Inflammatory macrophage treated with lipopolysaccharide for 1 hour (primary cell): ENCODE results near the gene JAZF1.

ENCODE experiments used
- DNase-seq, 2 donors: peaks; one replicate each; pipeline ENCODE4 v3.0.0-alpha.2; 2020 to 2022

The JAZF1 gene

GRCh38 chr7:28165261-28165660 lies 15.3 kb downstream of the JAZF1 start:
- no peak for DNase-seq

- no peak for DNase-seq
Observed at GRCh38 chr7:28163949-28164348, 16.6 kb downstream of the JAZF1 start.

DNA sequence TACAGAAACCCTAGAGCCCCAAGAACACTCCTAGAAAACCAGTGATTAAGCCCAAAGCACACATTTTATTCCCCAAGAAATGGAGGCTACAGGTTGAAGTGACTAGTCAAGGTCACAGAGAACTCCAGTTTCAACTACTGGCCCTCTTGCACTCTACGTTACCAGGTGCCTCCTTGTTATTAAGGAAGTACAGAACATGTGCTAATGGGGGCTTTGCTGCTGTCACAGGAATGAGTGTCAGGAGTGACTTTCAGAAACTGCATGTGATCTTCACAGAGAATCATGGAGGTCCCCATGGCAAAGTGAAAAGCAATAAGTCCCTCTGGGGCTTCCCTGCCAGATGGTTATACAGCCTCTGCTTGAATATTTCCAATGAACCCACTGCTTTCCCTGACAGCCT lies 19.3 kb downstream of the JAZF1 start:
- no peak for DNase-seq

- no peak for DNase-seq
Observed at GRCh38 chr7:28160551-28160991, 20.0 kb downstream of the JAZF1 start.

GRCh38 chr7:28157831-28158416 lies 22.7 kb downstream of the JAZF1 start:
- no peak for DNase-seq

DNA sequence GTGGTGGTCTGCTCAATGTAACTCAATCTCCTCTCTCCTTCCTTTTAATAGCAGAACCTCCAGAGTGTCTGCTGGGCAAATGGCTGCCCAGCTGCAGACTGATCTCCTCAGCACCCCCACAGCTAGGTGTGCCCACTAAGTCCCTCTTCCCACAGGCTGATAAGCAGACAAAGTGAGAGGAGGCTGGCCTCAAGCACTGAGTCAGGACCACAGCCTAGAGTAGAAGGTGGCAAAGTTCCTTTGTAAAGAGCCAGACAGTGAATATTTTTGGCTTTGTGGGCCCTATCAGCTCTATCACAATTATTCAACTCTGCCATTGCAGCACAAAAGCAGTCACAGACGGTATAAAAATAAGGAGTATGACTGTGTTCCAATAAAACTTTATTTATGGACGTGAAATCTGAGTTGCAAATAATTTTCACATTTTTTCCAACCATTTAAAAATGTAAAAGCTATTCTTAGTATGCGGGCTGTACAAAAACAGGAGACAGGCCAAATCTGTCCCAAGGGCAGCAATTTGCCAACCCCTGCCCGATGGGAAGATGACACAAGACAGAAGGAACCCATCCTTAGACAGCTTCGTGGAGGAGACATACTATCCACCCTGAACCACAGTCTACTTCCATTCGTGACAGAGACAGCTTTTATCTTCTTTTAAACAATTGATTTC lies 23.4 kb downstream of the JAZF1 start:
- DNase-seq = no peak

- no peak for DNase-seq
Observed at GRCh38 chr7:28156401-28156800, 24.2 kb downstream of the JAZF1 start.

GRCh38 chr7:28155964-28156363 lies 24.6 kb downstream of the JAZF1 start:
- DNase-seq = no peak

DNA sequence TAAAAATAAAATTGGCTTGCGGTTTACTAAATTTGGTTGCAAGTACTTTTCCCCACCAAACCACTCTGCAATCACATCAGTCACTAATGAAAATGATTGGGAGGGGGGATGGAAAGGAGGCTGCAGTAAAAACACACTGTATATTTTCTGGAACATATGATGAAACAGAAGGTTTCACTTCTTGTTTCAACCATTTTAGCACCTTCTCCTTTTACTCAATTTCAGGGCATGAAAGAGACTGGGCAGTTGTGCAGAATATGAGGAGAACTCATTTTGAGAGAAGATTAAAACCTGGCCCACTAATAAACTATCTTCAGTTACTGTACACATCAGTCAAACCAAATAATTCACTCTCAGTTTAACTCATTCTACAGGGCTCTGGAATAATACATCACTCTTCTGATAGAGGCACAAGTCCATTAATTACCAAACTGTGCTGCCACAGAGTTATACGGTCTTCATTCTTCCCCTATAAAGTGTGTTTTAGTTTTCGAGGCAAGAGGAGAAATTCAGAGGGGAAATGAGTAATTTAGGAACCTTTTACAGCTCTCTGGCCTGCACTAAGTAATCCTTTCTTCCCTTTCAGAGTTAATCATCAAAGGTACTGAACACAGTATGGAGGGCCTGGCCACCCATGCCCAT lies 25.5 kb downstream of the JAZF1 start:
- DNase-seq = peak; percentile 74 to 81

- no peak for DNase-seq
Observed at GRCh38 chr7:28152594-28152993, 28.0 kb downstream of the JAZF1 start.

GRCh38 chr7:28151965-28152364 lies 28.6 kb downstream of the JAZF1 start:
- peak; percentile 59 to 62 for DNase-seq

DNA sequence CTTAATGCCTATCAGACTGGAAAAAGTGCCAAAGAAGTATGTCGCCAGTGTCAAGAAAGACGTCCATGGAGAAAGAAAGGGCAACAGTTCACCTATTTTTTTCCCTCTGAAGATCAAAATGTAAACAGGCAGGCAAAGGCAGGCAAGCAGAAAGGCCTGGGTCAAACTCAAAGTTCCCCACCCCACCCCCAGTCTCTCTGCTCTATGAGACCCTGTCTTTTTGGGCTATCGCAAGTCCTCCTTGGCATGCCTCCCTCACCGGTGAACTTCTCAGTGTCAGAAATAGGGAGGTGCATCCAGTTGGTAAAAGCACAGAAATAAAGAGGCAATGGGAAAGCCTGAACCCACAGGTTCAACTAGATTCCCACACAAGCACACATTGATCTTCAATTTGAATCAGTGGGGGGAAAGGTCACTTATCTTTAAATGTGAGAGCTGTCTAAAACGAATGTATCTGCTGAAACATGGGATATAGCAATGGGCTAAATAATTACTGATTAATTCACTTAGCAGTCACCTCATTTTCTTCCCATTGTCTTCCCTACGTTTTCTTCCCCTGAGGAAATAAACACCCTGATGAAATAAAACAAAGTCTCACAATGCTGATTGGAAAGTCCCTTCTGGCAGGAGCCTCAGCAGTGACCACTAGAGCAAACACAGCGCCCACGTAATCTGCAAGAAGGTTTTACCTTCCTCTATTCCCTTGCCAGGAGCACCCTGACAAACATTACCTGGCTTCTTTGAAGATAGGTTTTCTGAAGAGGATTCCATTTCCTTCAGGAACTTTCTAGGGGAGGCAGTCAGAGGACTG lies 31.1 kb downstream of the JAZF1 start:
- peak in 1 of 2 donors; percentile 56 for DNase-seq

DNA sequence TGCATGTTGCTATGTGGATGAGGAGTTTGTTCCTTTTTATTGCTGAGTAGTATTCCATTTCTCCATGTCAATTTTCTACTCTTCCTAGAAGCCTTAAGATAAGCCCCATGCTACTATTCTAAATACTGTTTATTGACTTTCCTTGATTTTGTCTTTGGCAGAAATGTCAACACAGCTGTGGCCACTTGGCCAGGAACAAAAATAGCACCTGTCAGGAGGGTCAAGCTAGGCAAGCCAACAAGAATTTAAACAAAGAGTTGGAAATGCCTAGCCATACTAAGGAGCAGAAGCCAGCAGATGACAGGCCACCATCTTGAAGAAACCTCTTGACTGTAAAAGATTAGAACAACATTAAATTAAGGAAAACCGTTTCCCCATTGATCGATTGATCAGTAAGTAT lies 34.7 kb downstream of the JAZF1 start:
- DNase-seq = no peak

DNA sequence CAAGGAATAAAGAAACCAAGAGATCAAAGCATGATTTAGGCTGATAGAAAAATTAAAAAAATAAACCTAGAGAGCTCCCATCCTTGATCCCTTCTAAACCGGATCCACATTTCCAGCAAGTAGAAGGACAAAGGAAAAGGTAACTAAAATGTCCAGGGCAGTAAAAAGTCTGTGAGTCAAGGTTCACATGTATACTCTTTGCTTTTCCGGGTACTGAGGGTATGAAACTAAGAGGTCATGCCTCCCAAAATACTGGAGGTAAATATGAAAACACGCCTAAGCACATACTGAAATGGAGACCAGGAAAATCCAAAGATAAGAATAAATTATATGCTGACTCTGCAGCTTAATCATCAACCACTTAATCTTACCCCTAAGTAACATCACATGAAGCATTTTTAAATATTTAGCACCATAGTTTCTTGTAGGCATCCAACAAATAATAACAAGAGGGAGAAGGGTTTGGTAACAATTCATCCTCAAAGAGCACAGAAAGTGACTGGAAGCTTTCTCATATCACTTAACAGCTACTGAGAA lies 35.4 kb downstream of the JAZF1 start:
- no peak for DNase-seq

- DNase-seq = no peak
Observed at GRCh38 chr7:28144266-28144665, 36.3 kb downstream of the JAZF1 start.

DNA sequence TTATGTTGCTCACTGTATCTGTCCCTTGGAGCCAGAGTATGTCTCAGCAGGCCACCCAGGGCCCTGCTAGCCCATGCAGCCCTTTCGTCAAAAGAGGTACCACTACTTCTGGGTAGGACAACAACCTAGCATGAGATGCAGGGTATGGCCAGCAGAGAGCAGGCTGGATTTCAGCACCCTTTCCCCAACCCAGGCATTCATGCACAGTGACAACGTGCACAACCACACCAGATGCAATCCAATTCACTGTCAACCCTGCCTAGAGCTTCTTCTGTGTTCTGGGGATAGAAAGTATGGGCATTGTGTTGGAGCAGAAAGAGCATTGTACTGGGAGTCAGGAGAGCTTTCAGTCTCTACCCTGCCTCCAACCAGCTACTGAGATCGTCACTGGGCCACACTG lies 37.9 kb downstream of the JAZF1 start:
- no peak for DNase-seq

GRCh38 chr7:28140979-28141378 lies 39.6 kb downstream of the JAZF1 start:
- DNase-seq = no peak

DNA sequence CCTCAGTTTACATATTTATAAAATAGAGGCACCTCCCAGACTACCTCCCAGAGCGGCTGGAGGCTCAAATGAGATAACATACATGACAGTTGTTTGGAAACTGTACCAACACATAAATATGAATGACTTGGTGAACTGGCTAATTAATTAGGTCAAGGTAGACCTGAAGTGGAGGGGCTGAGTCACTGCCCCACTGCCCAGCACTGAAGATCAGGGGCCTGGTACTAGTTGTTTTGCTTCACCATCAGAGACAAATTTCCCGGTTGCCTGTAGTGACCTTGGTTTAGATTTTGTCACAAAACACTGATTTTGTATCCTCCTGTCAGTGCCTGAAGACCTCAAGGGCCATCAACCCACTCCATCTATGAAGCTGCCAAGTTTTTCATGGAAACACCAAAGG lies 41.8 kb downstream of the JAZF1 start:
- no peak for DNase-seq

GRCh38 chr7:28137463-28137862 lies 43.1 kb downstream of the JAZF1 start:
- DNase-seq = no peak

DNA sequence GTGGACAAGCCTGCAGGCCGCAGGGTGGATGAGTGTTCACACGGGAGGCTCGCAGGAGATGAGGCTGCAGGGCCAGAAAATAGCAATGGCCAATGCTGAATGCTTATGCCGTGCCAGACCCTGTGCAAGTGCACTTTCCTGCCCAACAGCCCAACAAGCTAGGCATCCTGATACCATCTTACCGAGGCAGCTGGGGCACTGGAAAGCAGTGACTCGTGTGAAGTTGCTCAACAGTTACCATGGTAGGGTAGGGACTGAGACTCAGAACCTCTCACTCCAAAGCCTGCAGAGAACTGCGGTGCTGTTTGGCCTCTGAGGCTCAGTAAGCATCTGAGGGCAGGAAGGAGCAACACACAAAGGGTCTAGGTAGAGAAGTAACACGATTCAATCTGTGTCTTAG lies 43.7 kb downstream of the JAZF1 start:
- DNase-seq = no peak

DNA sequence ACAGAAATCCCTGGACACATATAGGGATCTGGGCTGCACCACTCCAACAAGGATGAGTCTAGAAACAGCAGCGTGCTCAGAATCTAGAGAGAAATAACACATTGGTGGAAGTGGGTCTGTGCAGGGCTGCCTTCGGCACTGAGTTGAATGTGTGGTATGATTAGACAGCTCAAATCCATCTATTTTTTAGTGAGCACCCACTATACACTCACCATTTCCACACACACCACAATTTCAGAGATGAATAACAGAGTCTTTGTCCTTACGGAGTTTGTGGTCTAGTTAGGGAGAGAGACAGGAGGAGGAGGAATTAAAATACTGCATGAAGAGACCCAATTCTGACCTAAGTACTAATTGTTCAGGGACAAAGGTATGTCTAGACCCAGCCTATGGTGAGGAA lies 44.2 kb downstream of the JAZF1 start:
- DNase-seq = no peak

DNA sequence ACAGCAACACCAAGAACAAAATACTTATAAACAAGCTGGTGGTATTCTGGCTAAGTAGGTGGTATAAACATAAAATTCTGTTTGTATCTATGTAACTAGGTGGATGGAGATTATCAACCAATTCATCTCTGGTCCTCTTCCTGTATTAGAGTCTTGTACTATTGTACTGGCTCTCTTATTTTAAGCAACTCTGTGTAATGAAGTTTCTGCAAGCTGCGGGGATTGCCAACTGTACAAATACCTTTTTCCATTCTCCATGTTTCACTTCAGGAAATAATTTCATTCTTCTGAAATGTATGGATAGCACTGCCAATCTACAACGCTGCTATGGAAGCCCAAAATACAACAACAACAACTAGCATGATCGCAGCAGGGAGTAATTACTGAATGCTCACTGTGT lies 44.8 kb downstream of the JAZF1 start:
- no peak for DNase-seq

- DNase-seq = no peak
Observed at GRCh38 chr7:28135315-28135714, 45.3 kb downstream of the JAZF1 start.
